ENCODE measurements around the gene B4GALT3.
A peak's percentile ranks its signal among the peaks of the same experiment; 100 is the strongest.

Gene B4GALT3

DNA sequence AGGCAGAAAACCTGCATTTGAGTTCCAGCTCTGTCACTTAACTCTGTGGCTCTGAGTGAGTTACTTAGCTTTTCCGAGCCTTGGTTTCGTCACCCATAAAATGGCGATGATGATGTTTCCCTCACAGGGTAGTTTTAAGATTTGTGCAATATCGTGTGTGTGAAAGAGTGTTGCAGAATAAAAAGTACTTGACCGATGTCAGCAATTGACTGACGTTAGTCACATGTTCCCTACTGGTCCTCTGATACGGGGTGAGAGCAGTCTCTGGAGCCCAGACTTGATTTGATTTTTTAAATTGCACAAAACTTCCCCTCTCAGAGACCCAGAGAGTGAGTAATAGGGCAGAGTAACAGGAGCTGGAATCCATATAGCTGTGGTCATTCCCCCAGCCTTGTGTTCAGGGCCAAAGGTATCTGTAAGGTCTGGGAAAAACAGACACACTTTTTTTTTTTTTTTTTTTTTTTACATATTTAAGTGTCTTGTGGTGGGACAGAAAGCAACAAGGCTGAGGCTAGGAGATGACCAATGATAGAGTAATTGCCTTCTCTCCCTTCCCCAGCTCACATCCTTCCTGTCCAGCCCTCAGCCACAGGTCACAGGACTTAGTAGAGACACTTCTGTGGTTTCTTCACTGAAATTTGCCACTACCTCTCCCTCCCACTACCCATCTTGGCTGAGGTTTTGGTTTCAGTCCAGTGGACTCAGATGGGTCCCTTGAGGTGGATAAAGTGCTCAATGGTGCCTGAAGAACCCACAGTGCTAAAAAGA lies 39.8 kb upstream of the B4GALT3 start:
- peak; percentile 71 for ATAC-seq
- TF ChIP-seq, protein P1, sequence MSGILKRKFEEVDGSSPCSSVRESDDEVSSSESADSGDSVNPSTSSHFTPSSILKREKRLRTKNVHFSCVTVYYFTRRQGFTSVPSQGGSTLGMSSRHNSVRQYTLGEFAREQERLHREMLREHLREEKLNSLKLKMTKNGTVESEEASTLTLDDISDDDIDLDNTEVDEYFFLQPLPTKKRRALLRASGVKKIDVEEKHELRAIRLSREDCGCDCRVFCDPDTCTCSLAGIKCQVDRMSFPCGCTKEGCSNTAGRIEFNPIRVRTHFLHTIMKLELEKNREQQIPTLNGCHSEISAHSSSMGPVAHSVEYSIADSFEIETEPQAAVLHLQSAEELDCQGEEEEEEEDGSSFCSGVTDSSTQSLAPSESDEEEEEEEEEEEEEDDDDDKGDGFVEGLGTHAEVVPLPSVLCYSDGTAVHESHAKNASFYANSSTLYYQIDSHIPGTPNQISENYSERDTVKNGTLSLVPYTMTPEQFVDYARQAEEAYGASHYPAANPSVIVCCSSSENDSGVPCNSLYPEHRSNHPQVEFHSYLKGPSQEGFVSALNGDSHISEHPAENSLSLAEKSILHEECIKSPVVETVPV (CRISPR knock-in tag; IDR thresholded peaks at IDR 0.05) = no peak
- no peak for TF ChIP-seq OSR1 (CRISPR knock-in tag; IDR thresholded peaks at IDR 0.05)
- TF ChIP-seq, protein P2, sequence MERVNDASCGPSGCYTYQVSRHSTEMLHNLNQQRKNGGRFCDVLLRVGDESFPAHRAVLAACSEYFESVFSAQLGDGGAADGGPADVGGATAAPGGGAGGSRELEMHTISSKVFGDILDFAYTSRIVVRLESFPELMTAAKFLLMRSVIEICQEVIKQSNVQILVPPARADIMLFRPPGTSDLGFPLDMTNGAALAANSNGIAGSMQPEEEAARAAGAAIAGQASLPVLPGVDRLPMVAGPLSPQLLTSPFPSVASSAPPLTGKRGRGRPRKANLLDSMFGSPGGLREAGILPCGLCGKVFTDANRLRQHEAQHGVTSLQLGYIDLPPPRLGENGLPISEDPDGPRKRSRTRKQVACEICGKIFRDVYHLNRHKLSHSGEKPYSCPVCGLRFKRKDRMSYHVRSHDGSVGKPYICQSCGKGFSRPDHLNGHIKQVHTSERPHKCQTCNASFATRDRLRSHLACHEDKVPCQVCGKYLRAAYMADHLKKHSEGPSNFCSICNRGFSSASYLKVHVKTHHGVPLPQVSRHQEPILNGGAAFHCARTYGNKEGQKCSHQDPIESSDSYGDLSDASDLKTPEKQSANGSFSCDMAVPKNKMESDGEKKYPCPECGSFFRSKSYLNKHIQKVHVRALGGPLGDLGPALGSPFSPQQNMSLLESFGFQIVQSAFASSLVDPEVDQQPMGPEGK (CRISPR knock-in tag; IDR thresholded peaks at IDR 0.05; ENCODE audit: borderline replicate concordance) = no peak
- no peak for TF ChIP-seq RARB (CRISPR knock-in tag; IDR thresholded peaks at IDR 0.05)
- no peak for TF ChIP-seq ZFP3 (CRISPR knock-in tag; IDR thresholded peaks at IDR 0.05)
- TF ChIP-seq, protein P3, sequence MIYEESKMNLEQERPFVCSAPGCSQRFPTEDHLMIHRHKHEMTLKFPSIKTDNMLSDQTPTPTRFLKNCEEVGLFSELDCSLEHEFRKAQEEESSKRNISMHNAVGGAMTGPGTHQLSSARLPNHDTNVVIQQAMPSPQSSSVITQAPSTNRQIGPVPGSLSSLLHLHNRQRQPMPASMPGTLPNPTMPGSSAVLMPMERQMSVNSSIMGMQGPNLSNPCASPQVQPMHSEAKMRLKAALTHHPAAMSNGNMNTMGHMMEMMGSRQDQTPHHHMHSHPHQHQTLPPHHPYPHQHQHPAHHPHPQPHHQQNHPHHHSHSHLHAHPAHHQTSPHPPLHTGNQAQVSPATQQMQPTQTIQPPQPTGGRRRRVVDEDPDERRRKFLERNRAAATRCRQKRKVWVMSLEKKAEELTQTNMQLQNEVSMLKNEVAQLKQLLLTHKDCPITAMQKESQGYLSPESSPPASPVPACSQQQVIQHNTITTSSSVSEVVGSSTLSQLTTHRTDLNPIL (CRISPR knock-in tag; IDR thresholded peaks at IDR 0.05; ENCODE audit: low read depth) = no peak
- no peak for TF ChIP-seq ZNF8 (CRISPR knock-in tag; IDR thresholded peaks at IDR 0.05)
- TF ChIP-seq ARNTL (CRISPR knock-in tag; IDR thresholded peaks at IDR 0.05; ENCODE audit: borderline replicate concordance, low read depth) = no peak
- TF ChIP-seq ZNF565 (CRISPR knock-in tag; conservative IDR thresholded peaks at IDR 0.05; ENCODE audit: low read depth) = no peak
- no peak for TF ChIP-seq ZC3H10 (CRISPR knock-in tag; IDR thresholded peaks at IDR 0.05)
- TF ChIP-seq ISL1 (CRISPR knock-in tag; IDR thresholded peaks at IDR 0.05) = no peak
- TF ChIP-seq CSDC2 (CRISPR knock-in tag; IDR thresholded peaks at IDR 0.05) = no peak
- no peak for TF ChIP-seq SNAI2 (CRISPR knock-in tag; IDR thresholded peaks at IDR 0.05)
- TF ChIP-seq TCF4 (CRISPR knock-in tag; IDR thresholded peaks at IDR 0.05; ENCODE audit: borderline replicate concordance) = no peak
- TF ChIP-seq, protein P4, sequence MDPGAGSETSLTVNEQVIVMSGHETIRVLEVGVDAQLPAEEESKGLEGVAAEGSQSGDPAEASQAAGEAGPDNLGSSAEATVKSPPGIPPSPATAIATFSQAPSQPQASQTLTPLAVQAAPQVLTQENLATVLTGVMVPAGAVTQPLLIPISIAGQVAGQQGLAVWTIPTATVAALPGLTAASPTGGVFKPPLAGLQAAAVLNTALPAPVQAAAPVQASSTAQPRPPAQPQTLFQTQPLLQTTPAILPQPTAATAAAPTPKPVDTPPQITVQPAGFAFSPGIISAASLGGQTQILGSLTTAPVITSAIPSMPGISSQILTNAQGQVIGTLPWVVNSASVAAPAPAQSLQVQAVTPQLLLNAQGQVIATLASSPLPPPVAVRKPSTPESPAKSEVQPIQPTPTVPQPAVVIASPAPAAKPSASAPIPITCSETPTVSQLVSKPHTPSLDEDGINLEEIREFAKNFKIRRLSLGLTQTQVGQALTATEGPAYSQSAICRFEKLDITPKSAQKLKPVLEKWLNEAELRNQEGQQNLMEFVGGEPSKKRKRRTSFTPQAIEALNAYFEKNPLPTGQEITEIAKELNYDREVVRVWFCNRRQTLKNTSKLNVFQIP (CRISPR knock-in tag; IDR thresholded peaks at IDR 0.05; ENCODE audit: borderline replicate concordance, low read depth) = no peak
- TF ChIP-seq ZFP30 (CRISPR knock-in tag; IDR thresholded peaks at IDR 0.05) = no peak
- TF ChIP-seq BACH2 (CRISPR knock-in tag; IDR thresholded peaks at IDR 0.05; ENCODE audit: borderline replicate concordance) = no peak
- no peak for TF ChIP-seq GLIS3 (CRISPR knock-in tag; IDR thresholded peaks at IDR 0.05)
- no peak for TF ChIP-seq TOX (CRISPR knock-in tag; IDR thresholded peaks at IDR 0.05; ENCODE audit: borderline replicate concordance)

DNA sequence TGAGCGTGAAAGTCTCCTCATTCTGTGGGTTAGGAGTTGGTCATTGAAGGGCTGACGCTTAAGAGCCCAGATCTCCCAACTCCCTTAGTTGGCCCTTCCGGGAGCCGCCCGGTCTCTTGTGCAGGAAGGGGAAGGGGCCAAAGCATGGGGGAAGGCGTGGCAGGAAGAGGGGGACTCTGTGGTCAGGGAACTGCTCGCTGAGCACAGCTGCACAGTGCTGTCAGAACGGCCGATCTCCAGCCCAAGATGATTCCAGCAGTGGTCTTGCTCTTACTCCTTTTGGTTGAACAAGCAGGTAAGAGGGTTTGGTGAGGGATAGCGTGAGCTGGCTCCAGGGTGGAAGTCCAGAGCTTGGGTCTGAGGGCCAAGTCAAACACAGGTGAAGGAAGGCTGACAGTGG lies 37.8 kb upstream of the B4GALT3 start, which contains the start of gene FCER1G:
FCER1G (plus strand) TSS at position 220 of the 400 bp plus-strand sequence; CDS start at position 247, 27 bp downstream.
- ATAC-seq = no peak
- TF ChIP-seq ZNF70 (CRISPR knock-in tag; IDR thresholded peaks at IDR 0.05) (no peak), TOX (CRISPR knock-in tag; IDR thresholded peaks at IDR 0.05; ENCODE audit: borderline replicate concordance) (0 out of 2 replicates have a peak, but pooled peaks have one; percentile 32)

DNA sequence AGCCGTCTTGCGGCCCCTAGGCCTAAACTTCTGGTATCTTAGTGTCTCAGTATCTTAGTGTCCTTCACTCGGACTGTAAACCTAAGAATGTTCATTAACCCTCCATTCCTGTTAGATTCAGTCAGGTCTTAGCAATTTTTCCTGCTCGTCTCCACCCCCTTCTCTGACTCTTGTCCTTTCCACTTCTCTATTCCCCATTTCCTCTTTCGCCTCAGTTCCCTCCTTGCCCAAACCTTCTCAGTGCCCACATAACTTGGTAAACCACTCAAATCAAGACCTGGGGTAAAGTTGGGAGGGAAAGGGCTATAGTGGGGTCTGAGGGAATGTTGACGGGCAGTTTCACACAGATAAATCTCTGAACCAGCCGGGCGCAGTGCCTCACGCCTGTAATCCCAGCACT lies 37.1 kb upstream of the B4GALT3 start:
- no peak for ATAC-seq
- TF ChIP-seq ZFP3 (CRISPR knock-in tag; IDR thresholded peaks at IDR 0.05) (no peak), GLIS3 (CRISPR knock-in tag; IDR thresholded peaks at IDR 0.05) (no peak)

DNA sequence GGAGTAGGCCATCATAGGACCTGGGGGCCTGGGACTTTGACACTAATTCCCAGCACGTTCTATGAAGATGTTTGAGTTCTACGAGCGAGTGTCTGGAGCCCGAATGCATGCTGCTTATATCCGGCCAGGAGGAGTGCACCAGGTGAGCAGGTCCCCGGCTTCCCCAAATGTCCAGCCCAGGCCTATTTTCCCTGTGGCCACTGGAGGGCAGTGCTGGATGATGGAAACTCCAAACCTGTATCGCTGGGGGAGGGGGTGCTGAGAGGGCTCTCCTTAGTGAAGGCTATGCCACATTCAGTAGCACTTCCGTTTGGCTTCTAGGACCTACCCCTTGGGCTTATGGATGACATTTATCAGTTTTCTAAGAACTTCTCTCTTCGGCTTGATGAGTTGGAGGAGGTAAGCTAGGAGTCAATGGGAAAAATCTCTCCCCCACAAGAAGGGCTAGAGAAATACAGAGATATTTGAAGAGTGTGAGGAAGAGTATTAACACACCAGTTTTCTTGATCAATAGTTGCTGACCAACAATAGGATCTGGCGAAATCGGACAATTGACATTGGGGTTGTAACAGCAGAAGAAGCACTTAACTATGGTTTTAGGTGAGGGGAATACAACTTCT lies 32.6 kb upstream of the B4GALT3 start:
- ATAC-seq = peak; percentile 97
- TF ChIP-seq ZNF70 (CRISPR knock-in tag; IDR thresholded peaks at IDR 0.05) (no peak), CSDC2 (CRISPR knock-in tag; IDR thresholded peaks at IDR 0.05) (no peak), TCF4 (CRISPR knock-in tag; IDR thresholded peaks at IDR 0.05; ENCODE audit: borderline replicate concordance) (no peak), BACH2 (CRISPR knock-in tag; IDR thresholded peaks at IDR 0.05; ENCODE audit: borderline replicate concordance) (no peak), GLIS3 (CRISPR knock-in tag; IDR thresholded peaks at IDR 0.05) (no peak), RARB (CRISPR knock-in tag; IDR thresholded peaks at IDR 0.05) (no peak), ZC3H10 (CRISPR knock-in tag; IDR thresholded peaks at IDR 0.05) (no peak), ZNF8 (CRISPR knock-in tag; IDR thresholded peaks at IDR 0.05) (no peak), ARNTL (CRISPR knock-in tag; IDR thresholded peaks at IDR 0.05; ENCODE audit: borderline replicate concordance, low read depth) (no peak), PPARA (CRISPR knock-in tag; IDR thresholded peaks at IDR 0.05; ENCODE audit: borderline replicate concordance) (no peak), ZFP3 (CRISPR knock-in tag; IDR thresholded peaks at IDR 0.05) (no peak), TOX (CRISPR knock-in tag; IDR thresholded peaks at IDR 0.05; ENCODE audit: borderline replicate concordance) (no peak), OSR1 (CRISPR knock-in tag; IDR thresholded peaks at IDR 0.05) (no peak), ZNF565 (CRISPR knock-in tag; conservative IDR thresholded peaks at IDR 0.05; ENCODE audit: low read depth) (no peak), SNAI2 (CRISPR knock-in tag; IDR thresholded peaks at IDR 0.05) (no peak), ESRRG (CRISPR knock-in tag; IDR thresholded peaks at IDR 0.05) (no peak)
- TF ChIP-seq, protein P1 (CRISPR knock-in tag; IDR thresholded peaks at IDR 0.05) = no peak
- TF ChIP-seq, protein P5, sequence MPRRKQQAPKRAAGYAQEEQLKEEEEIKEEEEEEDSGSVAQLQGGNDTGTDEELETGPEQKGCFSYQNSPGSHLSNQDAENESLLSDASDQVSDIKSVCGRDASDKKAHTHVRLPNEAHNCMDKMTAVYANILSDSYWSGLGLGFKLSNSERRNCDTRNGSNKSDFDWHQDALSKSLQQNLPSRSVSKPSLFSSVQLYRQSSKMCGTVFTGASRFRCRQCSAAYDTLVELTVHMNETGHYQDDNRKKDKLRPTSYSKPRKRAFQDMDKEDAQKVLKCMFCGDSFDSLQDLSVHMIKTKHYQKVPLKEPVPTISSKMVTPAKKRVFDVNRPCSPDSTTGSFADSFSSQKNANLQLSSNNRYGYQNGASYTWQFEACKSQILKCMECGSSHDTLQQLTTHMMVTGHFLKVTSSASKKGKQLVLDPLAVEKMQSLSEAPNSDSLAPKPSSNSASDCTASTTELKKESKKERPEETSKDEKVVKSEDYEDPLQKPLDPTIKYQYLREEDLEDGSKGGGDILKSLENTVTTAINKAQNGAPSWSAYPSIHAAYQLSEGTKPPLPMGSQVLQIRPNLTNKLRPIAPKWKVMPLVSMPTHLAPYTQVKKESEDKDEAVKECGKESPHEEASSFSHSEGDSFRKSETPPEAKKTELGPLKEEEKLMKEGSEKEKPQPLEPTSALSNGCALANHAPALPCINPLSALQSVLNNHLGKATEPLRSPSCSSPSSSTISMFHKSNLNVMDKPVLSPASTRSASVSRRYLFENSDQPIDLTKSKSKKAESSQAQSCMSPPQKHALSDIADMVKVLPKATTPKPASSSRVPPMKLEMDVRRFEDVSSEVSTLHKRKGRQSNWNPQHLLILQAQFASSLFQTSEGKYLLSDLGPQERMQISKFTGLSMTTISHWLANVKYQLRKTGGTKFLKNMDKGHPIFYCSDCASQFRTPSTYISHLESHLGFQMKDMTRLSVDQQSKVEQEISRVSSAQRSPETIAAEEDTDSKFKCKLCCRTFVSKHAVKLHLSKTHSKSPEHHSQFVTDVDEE (CRISPR knock-in tag; IDR thresholded peaks at IDR 0.05) = no peak

Measured in SK-N-SH treated with all-trans-retinoic acid at 6 μM for 48 hours (cell line).